ENCODE data around the gene AJAP1. TPM values are rescaled to one million over a fixed set of nuclear protein-coding genes. Genes with fewer than 3 reads are reported as not detected.

Gene AJAP1
- total RNA-seq, 4 donors from 2014 or later, result 0.30 to 4.0 (median 1.0) TPM

GRCh38 chr1:4626061-4626460 lies 28.3 kb upstream of the AJAP1 start:
- Histone ChIP-seq H3K27me3 (peaks cover 0 to 25% (median 0%) of the 10 kb centered on the region in 4 donors), H3K36me3 (no peaks in the 10 kb centered on the region), H3K27ac (no peak overlapping the region), H3K9me3 (no peaks in the 10 kb centered on the region), H3K4me3 (no peak overlapping the region), H3K4me1 (no peaks in the 10 kb centered on the region)
- intact Hi-C loops (cut with DNase I), result no loop called here
- no peak for DNase-seq
- 76 to 80% methylated on average over 9 to 13 of the region's 13 CpGs for WGBS, 2 donors
- TF ChIP-seq, protein P1, sequence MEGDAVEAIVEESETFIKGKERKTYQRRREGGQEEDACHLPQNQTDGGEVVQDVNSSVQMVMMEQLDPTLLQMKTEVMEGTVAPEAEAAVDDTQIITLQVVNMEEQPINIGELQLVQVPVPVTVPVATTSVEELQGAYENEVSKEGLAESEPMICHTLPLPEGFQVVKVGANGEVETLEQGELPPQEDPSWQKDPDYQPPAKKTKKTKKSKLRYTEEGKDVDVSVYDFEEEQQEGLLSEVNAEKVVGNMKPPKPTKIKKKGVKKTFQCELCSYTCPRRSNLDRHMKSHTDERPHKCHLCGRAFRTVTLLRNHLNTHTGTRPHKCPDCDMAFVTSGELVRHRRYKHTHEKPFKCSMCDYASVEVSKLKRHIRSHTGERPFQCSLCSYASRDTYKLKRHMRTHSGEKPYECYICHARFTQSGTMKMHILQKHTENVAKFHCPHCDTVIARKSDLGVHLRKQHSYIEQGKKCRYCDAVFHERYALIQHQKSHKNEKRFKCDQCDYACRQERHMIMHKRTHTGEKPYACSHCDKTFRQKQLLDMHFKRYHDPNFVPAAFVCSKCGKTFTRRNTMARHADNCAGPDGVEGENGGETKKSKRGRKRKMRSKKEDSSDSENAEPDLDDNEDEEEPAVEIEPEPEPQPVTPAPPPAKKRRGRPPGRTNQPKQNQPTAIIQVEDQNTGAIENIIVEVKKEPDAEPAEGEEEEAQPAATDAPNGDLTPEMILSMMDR (IDR thresholded peaks at IDR 0.05), result no peak
- TF ChIP-seq POLR2A (IDR thresholded peaks at IDR 0.05), result no peak

GRCh38 chr1:4626560-4627319 lies 27.7 kb upstream of the AJAP1 start:
- Histone ChIP-seq H3K4me3 (no peak overlapping the region), H3K9me3 (no peaks in the 10 kb centered on the region), H3K27me3 (peaks cover 0 to 30% (median 0%) of the 10 kb centered on the region in 4 donors), H3K4me1 (no peaks in the 10 kb centered on the region), H3K36me3 (no peaks in the 10 kb centered on the region), H3K27ac (no peak overlapping the region)
- 65 to 85% methylated on average over 4 to 7 of the region's 9 CpGs for WGBS, 2 donors
- TF ChIP-seq POLR2A (IDR thresholded peaks at IDR 0.05), result no peak
- TF ChIP-seq, protein P1 (IDR thresholded peaks at IDR 0.05), result no peak
- intact Hi-C loops (cut with DNase I), result no loop called here
- no peak for DNase-seq

GRCh38 chr1:4627353-4627752 lies 27.1 kb upstream of the AJAP1 start:
- Histone ChIP-seq H3K36me3 (no peaks in the 10 kb centered on the region), H3K27me3 (peaks cover 0 to 30% (median 0%) of the 10 kb centered on the region in 4 donors), H3K4me1 (no peaks in the 10 kb centered on the region), H3K27ac (no peak overlapping the region), H3K4me3 (no peak overlapping the region), H3K9me3 (no peaks in the 10 kb centered on the region)
- intact Hi-C loops (cut with DNase I), result no loop called here
- no peak for TF ChIP-seq POLR2A (IDR thresholded peaks at IDR 0.05)
- TF ChIP-seq, protein P1 (IDR thresholded peaks at IDR 0.05), result no peak
- WGBS, 2 donors, result 75 to 84% methylated on average over 7 of the region's 12 CpGs
- DNase-seq, result no peak

GRCh38 chr1:4628992-4629391 lies 25.4 kb upstream of the AJAP1 start:
- H3K9me3 ChIP-seq, result no peaks in the 10 kb centered on the region
- DNase-seq, result no peak
- no peak overlapping the region for H3K27ac ChIP-seq
- no peaks in the 10 kb centered on the region for H3K36me3 ChIP-seq
- TF ChIP-seq, protein P1 (IDR thresholded peaks at IDR 0.05), result no peak
- TF ChIP-seq POLR2A (IDR thresholded peaks at IDR 0.05), result no peak
- intact Hi-C loops (cut with DNase I), result no loop called here
- H3K4me1 ChIP-seq, result no peaks in the 10 kb centered on the region
- H3K27me3 ChIP-seq, result peaks cover 0 to 20% (median 0%) of the 10 kb centered on the region in 4 donors
- H3K4me3 ChIP-seq, result no peak overlapping the region
- 81 to 88% methylated on average over 3 to 6 of the region's 7 CpGs for WGBS, 2 donors

- Histone ChIP-seq H3K4me3 (no peak overlapping the region), H3K9me3 (no peaks in the 10 kb centered on the region), H3K27ac (no peak overlapping the region), H3K36me3 (no peaks in the 10 kb centered on the region), H3K27me3 (peaks cover 0 to 21% (median 0%) of the 10 kb centered on the region in 4 donors), H3K4me1 (no peaks in the 10 kb centered on the region)
- intact Hi-C loops (cut with DNase I), result no loop called here
- TF ChIP-seq POLR2A (IDR thresholded peaks at IDR 0.05), result no peak
- TF ChIP-seq, protein P1 (IDR thresholded peaks at IDR 0.05), result no peak
- WGBS, 2 donors, result 81 to 83% methylated on average over 5 to 6 of the region's 7 CpGs
- DNase-seq, result no peak
Measured at GRCh38 chr1:4630561-4630960, 23.8 kb upstream of the AJAP1 start.

Measured in esophagus squamous epithelium (tissue), 5 donors.